Cortex of kidney (tissue), 1 donor: ENCODE measurements around the gene GAPVD1.
"Not testable (repeated sequence)": the region's sequence is repeated elsewhere in the genome, so short reads cannot be mapped to it uniquely, and the experiment has no call there.

Experiments used
- DNase-seq: peaks from one replicate; lab custom pipeline; 2025; lab: John Stamatoyannopoulos, UW

The GAPVD1 gene

DNA sequence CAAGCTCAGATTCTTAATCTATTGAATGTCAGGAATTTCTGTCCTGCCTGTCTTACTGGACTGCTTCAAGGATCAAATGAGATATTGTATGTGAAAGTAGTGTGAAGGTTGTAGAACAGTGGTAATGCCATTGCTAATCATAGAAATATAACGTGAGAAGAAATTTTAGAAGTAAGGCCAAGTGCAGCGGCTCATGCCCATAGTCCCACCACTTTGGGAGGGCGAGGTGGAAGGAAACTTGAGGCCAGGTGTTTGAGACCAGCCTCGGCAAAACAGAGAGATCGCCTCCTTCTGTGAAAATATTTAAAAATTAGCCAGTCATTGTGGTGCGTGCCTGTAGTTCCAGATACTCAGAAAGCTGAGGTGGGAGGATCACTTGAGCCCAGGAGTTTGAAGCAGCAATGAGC lies 15.4 kb upstream of the GAPVD1 start:
- no peak for DNase-seq

DNA sequence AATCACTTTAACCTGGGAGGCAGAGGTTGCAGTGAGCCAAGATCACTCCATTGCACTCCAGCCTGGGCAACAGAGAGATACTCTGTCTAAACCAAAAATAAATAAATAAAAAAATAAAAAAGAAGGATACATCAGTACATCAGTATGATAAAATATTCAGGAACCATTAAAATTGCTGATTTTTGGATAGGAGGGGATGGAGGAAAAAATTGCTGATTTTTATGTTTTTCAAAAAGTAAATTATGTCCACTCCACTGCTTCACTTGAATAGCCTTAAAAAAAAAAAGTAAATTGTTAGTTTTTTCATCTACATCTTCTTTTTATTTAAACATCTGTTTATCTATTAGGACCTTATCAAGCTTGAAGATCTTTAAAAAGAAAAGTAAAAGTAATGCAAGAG lies 7.4 kb upstream of the GAPVD1 start:
- no peak for DNase-seq

DNA sequence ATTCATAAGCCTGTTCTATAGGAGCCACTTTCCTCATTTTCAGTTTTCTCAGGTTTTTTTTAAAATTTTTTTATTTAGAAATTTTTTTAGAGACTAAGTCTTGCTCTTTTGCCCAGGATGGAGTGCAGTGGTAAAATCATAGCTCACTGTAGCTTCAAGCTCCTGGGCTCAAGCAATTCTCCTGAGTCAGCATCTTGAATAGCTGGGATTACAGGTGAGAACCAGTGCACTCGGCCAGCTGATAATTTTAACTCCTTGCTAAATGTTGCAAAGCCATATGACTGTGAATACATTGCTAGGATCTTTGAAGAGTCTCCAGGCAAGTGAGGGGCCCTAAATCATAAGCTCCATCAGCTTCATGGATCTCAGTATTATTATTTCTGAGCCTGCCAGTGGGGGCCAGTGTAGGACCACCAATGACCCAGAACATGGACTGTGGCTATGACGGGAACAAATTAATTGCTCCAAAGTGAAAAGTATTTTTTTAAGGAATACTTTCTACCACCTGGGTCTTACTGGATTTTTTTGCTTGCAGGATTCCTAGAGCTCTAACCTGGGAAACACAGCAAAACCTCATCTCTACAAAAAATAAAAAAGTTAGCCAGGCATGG lies 5.7 kb upstream of the GAPVD1 start:
- no peak for DNase-seq

DNA sequence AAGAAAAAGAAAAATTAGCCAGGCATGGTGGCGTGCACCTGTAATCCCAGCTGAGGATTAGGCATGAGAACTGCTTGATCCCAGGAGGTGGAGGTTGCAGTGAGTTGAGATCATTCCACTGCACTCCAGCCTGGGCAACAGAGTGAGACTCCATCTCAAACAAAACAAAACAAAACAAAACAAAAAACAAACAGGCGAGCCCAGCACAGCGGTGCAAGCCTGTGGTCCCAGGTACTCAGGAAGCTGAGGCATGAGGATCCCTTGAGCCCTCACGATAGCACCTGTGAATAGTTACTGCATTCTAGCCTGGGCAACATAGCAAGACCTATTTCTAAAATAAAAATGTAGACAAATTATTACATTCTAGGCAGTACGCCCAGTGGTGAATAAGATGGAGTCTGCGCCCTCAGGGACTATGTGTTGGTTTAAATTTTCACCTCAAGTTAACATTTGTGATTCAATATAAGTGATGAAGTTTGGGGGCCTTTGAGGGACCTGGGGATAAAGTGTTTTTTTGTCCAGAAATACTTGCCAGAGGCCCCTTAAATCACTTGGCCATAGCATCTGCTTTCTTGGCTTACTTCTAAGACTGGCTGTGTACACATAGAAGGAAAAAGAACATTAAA lies 3.4 kb upstream of the GAPVD1 start:
- no peak for DNase-seq

DNA sequence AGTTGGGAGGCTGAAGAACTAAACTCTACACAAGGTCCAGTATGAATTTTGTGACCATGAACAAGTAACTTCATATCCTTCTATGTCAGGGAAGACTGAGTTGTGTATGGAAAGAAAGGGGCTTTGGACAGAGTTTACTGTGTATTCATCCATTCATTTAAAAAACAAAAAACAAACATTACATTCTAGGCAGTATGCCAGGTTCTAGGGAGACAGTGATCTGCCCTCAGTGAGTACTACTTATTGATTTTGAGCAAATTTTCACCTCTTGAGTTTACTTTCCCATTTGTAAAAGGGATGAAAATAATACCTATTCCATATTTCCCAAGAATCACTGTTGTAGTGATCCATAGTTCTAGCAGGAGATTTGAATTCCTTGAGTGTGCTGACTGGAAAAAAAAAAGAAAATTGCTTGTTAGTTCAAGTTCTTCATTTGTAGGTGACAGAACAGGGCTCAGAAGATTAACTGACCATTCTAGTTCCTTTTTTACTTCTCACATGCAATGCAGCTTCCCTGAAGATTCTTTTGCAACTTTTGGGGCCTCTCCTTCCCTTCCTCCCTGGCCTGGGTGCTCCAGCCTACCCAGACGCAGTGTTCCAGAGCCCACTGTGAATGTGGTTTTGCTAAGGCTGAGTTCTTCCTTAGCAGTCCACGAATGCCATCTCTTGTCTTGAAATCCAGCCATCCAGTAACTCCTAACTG lies 2.6 kb upstream of the GAPVD1 start:
- no peak for DNase-seq

DNA sequence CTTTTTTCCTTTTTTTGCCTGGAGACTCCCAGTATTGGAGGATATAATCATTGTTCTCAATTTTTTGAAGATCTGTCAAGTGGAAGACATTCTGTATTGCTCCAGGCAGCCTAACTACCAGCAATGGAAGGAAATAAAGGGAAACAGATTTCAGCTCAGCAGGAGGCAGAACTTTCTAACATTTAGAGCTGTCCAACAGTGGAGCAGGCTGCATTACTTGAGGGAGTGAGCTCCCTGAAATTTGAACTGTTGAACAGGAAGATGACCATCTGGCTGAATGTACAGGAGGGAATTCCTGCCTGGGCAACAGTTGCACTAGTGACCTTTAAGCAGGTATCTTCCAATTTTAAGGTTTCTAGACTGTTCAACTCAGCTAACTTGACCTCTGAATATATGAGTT lies 1.1 kb upstream of the GAPVD1 start:
- no peak for DNase-seq

DNA sequence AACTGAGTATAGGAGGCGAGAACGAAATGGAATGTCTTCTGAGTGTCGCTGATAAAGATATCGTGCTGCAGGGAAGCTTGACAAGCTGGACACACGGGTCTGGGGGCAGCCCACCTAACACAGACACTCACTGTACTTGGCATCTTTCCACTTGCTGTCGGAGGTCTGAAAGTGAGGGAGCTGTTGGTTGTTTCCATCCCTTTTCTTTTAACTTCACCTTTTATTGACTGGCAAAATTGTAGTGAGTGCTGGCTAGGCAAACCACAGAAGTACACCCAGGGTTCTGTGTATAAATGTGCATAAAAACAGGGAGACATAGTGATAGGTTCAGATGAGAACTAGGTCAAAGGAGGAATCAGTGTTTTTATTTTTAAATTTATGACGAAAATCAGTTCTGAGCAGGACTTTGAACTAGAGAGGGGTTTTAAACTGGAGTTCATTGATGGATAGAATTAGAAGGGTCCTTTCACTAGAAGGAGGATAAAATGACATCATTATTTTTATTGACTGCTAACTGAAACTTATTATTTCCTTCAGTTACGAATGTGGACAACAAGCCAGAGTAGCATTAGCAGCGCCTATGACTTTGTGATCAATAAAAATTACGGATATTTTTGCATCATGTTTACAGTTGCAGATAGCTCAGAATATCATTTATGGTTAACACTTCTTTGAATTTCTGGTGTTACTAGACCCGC lies 817 bp downstream of the GAPVD1 start:
- no peak for DNase-seq

DNA sequence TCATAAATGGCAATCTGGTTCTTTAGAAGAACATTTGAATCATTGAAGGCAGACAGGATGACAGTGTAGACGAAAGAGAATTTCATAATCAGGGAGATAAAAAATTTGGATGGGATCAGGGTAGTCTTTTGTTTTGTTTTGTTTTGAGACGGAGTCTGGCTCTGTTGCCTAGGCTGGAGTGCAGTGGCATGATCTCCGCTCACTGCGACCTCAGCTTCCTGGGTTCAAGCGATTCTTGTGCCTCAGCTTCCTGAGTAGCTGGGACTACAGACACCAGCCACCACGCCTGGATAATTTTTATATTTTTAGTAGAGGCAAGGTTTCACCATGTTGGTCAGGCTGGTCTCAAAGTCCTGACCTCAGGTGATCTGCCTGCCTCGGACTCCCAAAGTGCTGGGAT lies 2.4 kb downstream of the GAPVD1 start:
- DNase-seq = not testable (repeated sequence)

DNA sequence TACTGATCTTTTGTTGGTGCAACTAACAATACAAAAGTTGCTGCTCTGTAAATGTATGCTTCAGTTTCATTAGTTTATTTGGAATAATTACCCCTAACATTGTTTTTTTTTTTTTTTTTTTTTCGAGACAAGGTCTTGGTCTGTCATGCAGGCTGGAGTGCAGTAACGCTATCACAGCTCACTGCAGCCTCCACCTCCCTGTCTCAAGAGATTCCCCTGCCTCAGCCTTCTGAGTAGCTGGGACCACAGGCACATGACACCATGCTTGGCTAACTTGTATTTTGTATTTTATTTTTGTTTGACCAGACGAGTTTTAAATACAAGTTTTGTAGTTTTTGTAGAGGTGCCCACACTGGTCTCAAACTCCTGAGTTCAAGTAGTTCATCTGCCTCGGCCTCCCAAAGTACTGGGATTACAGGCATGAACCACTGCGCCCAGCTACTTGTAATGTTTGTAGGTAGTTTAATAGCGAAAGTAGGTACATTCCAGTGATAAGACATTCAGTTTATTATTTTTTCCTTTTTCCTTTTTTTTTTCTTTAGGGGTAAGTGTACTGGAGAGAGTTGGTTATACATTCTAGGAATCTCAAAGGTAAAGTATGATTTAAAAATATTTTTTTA lies 6.9 kb downstream of the GAPVD1 start:
- DNase-seq = no peak

DNA sequence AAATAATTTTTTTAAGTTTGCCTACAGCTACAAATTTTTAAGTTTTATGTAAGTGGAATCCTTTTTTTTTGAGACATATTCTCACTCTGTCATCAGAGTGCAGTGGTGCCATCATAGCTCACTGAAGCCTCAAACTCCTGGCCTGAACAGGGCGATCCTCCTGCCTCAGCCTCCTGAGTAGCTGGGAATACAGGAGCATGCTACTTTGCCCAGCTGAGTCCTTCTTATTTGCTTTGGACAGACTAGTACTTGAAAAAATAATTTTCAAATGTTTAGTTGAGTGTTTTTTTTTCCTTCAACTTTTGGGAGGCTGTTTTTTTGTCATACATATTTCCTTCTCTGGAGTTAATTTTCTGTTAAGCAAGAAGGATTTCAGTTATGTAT lies 7.4 kb downstream of the GAPVD1 start:
- no peak for DNase-seq

DNA sequence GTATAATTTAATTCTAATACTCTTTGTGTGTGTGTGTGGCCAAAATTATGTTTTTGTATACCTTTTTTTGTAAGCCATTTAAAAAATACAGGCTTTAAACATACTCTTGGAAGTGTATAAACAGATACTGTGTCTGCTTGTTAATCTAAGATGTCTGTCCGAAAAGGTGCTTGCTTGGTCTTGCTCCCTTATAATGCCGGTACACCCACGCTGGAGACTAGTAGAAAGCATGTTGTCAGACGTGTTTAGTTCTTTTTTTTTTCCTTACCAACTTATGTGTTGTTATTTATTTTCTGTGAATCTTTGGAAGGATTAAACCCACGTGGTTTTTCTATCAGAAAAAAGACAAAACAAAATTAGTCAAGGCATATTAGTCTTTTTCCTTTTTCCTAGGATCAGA lies 9.5 kb downstream of the GAPVD1 start:
- no peak for DNase-seq

DNA sequence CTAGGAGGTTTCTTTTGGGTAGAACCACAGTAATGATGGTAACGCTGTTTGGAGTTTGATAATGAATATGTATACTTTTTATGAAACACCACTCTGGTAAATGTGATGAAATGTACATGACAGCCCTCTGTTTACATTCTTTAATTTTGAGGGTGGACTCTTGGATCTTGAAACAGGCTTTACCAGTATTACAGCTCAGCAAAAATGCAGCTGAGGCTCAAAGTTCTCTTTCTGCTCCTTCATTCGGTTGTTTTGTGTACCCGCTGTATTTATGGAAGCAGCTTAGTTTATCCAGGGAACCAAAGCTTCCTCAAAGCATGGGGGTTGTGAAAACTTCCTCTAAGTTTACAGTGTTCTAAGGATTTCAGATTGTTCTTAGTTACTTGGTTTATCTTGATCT lies 11.1 kb downstream of the GAPVD1 start:
- no peak for DNase-seq

DNA sequence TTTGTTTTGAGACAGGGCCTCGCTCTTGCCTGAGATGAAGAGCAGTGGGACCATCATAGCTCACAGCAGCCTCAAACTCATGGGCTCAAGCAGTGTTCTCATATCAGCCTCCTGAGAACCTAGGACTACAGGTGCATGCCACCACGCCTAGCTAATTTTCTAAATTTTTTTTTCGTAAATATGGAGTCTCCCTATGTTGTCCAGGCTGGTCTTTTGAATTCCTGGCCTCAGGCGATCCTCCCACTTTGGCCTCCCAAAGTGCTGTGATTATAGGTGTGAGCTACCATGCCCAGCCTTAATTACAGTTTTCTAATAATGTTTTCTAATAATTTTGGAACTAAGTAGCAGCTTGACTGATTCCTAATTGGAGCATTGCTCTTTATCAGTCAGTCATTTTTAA lies 15.1 kb downstream of the GAPVD1 start:
- no peak for DNase-seq

DNA sequence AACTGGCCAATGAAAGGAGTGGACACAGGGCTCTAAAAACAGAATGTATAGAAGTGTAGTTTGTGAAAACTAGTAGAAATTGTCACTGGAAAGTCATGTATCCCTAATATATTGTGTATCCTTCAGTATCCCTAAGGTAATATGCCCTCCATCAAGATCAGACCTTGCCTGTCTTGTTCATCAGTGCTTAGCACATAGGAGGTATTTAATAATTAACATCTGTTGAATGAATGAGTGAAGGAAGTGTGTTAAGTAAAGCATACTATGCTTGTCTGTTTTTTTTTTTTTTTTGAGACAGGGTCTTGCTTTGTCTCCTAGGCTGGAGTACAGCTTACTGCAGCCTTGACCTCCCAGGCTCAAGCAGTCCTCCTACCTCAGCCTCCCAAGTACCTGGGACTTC lies 15.8 kb downstream of the GAPVD1 start:
- no peak for DNase-seq

DNA sequence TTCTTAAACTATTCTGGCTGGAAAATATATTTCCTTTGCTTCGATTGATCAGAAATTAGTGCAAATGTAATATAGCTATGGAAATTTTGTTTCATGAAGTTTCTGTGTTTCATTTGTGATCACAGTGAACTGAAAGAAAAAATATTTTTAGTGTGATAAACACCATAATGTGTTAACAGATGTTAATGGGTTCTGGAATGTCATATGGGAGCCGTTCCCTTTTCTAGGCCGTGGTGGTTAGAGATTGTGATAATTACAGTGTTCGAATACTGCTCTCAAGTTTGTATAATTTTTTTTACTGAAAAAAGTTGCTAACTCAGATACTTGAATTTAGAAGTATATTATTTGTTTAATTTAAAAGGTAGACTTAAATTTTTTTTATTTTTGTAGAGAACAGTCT lies 19.3 kb downstream of the GAPVD1 start:
- DNase-seq = no peak

DNA sequence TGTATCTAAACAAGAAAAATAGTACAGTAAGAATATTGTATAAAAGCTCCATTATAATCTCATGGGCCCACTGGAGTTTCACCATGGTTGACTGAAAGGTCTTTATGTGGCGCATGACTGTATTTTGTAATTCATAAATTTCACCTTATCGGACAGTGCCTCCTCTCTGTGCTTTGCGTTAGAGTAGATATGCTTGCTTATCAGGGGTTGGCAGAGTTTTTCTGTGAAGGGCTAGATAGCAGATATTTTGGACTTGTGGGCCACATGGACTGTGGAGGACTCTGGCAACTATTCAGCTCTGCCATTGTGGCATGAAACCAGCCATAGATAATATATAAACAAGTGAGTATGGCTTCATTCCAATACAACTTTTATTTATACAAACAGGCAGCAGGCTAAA lies 23.2 kb downstream of the GAPVD1 start:
- DNase-seq = no peak

DNA sequence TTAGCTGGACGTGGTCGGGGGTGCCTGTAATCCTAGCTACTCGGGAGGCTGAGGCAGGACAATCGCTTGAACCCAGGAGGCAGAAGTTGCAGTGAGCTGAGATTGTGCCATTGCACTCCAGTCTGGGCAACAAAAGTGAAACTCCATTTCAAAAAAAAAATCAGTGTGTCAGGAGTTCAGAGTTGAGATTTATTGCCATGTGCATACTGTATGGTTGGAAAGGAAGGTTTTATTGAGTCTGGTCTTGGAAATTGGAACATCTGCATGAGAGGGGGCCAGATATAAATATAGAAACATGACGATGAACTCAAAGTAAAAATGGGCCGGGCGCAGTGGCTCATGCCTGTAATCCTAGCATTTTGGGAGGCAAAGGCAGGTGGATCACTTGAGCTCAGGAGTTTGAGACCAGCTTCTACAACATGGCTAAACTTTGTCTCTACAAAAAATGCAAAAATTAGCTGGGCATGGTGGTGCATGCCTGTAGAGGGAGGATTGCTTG lies 25.4 kb downstream of the GAPVD1 start:
- DNase-seq = not testable (repeated sequence)

DNA sequence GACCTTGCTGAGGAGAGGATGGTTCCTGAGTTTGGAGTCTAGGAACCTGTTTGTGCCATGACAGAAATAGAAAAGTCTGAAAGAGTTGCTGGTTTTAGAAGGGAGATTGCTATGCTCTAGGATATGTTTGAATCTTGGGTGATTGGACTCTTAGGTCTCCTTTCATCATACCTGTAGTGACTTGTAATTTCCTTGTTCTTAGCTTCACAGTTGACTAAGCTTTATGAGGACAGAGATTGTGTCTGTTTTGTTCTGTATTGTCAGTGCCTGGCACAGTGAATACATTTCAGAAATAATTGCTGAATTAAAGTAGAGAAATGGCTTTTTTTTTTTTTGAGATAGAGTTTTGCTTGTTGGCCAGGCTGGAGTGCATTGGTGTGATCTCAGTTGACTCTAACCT lies 31.5 kb downstream of the GAPVD1 start:
- no peak for DNase-seq

DNA sequence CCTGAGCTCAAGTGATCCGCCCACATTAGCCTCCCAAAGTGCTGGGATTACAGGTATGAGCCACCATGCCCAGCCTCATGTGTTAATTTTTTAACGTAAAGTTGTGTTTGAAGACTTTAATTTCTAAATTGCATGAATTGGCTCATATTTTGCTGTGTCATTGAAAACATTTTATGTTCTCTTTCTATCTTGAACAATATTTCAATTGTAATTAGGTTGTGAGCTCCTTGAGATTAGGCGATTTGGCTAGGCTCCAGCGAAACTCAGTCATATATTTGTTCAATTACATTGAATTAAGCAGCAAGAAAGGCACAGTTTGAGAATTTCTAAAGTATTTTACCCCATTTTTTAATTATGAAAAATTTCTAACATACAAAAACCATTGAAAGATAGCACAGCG lies 34.0 kb downstream of the GAPVD1 start:
- no peak for DNase-seq

DNA sequence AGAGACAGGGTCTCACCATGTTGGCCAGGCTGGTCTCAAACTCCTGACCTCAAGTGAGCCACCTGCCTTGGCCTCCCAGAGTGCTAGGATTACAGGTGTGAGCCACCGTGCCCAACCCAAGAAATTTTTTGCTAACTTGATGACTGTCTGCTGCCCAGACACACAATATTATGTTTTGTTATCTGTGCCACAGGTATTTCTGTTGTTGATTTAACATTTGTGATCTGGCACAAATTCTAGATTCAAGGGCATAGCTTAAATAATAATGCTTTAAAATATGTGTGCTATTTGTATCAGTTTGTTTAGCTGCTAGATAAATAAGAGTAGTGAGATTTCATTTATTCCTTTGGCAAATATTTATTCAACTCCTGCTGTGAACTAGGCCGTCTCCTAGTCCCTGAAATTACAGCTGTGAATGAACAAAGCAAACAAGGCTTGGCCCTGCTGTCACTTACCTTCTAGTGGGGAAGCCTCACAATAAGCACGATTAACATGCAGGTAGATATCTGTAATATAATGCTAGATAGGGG lies 35.3 kb downstream of the GAPVD1 start:
- DNase-seq = no peak

DNA sequence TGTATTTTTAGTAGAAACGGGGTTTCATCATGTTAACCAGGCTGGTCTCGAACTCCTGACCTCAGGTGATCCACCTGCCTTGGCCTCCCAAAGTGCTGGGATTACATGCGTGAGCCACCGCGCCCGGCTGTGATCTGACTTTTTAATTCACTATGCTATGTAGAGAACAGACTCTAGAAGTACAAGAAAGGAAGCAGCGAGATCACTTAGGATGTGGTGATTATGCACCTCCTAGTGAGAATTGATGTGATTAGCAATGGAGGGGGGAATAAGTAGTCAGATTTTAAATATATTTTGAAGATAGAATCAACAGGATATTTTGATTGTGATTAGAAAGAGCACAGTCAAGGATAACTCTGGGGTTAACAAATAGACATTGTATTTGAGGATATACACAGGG lies 36.3 kb downstream of the GAPVD1 start:
- DNase-seq = no peak

DNA sequence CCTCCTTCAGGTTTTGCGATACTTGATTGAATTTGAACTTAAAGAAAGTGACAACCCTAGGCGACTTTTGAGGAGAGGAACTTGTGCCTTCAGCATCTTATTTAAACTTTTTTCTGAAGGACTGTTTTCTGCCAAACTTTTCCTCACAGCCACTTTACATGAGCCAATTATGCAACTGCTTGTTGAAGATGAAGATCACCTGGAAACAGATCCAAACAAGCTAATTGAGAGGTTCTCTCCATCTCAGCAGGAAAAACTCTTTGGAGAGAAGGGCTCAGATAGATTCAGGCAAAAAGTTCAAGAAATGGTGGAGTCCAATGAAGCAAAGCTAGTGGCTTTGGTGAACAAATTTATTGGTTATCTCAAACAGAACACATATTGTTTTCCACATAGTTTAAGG lies 40.6 kb downstream of the GAPVD1 start:
- no peak for DNase-seq
